ENCODE measurements around the gene RPS6KA6. TPM values are rescaled to one million over a fixed set of nuclear protein-coding genes. Genes with fewer than 3 reads are reported as not detected.

The RPS6KA6 gene
- polyA plus RNA-seq, 1 experiment: 3.3 TPM

DNA sequence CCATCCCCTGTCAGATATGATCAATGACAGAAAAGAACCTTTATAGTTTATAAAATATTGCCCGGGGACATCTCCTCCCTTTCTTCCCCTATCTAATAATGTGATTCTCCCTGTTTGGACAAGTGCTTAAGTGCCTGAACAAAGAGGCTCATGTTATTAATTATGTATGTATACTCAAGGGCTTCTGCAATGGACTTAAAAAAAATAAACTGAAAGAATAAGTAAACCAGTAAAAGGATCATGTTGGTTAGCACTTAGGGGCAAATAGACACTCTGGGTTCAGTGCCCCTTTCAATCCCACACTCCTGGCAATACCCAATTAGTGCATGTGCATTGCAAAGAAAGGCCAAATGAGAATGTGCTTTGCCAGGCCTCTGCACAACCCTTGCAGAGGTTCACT, 30.7 kb upstream of the RPS6KA6 start:
- CTCF ChIA-PET: no interaction called here
- Histone ChIP-seq H3K27ac (ENCODE audit: low read depth, low read length) (no peak overlapping the region), H3K9me3 (ENCODE audit: control insufficient read depth, insufficient read depth, low read length) (no peaks in the 10 kb centered on the region), H3K4me3 (ENCODE audit: low read depth, low read length) (no peak overlapping the region), H3K27me3 (ENCODE audit: control insufficient read depth, insufficient read depth, low read length) (no peaks in the 10 kb centered on the region)
- POLR2A ChIA-PET: no interaction called here
- no peak for TF ChIP-seq CTCF (IDR thresholded peaks at IDR 0.05; ENCODE audit: low read depth, low read length)
- DNase-seq (ENCODE audit: low read depth, low spot score): no peak

GRCh38 chrX:84216881-84217280, 28.9 kb upstream of the RPS6KA6 start:
- no peak for TF ChIP-seq CTCF (IDR thresholded peaks at IDR 0.05; ENCODE audit: low read depth, low read length)
- no peak overlapping the region for H3K4me3 ChIP-seq (ENCODE audit: low read depth, low read length)
- ChIA-PET CTCF (interaction anchor here (1.2 kb wide), 1 partner anchor 17 kb away, joined by 3 read pairs; no protein-coding TSS in a partner anchor), POLR2A (no interaction called here)
- no peak overlapping the region for H3K27ac ChIP-seq (ENCODE audit: low read depth, low read length)
- no peaks in the 10 kb centered on the region for H3K27me3 ChIP-seq (ENCODE audit: control insufficient read depth, insufficient read depth, low read length)
- no peak for DNase-seq (ENCODE audit: low read depth, low spot score)
- no peaks in the 10 kb centered on the region for H3K9me3 ChIP-seq (ENCODE audit: control insufficient read depth, insufficient read depth, low read length)

- no peaks in the 10 kb centered on the region for H3K9me3 ChIP-seq (ENCODE audit: control insufficient read depth, insufficient read depth, low read length)
- TF ChIP-seq CTCF (IDR thresholded peaks at IDR 0.05; ENCODE audit: low read depth, low read length): no peak
- no peak overlapping the region for H3K27ac ChIP-seq (ENCODE audit: low read depth, low read length)
- no peak overlapping the region for H3K4me3 ChIP-seq (ENCODE audit: low read depth, low read length)
- H3K27me3 ChIP-seq (ENCODE audit: control insufficient read depth, insufficient read depth, low read length): no peaks in the 10 kb centered on the region
- ChIA-PET POLR2A (no interaction called here), CTCF (no interaction called here)
- no peak for DNase-seq (ENCODE audit: low read depth, low spot score)
Observed at GRCh38 chrX:84216406-84216805, 28.4 kb upstream of the RPS6KA6 start.

DNA sequence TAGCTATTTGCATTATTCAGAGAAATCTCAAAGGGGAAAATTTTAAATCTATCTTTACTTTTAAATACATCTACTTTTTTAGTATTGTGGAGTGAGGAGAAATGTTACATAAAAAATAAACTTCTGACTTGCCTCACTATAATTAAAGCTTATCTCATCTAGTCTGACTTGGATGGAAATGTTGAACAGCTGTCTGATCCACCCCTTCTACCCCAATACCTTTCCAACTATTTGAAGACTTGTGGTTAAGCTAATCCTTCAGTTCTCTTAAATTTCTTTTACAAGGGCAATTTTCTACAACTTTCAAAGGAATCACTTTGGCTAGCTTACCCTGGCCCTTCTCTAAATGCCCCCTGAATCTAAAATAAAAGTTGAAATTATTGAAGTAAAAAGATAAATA, 17.3 kb upstream of the RPS6KA6 start:
- ChIA-PET POLR2A (no interaction called here), CTCF (interaction anchor here (1.4 kb wide), 1 partner anchor 159 kb away, joined by 3 read pairs; no protein-coding TSS in a partner anchor)
- no peaks in the 10 kb centered on the region for H3K27me3 ChIP-seq (ENCODE audit: control insufficient read depth, insufficient read depth, low read length)
- no peak overlapping the region for H3K4me3 ChIP-seq (ENCODE audit: low read depth, low read length)
- no peak overlapping the region for H3K27ac ChIP-seq (ENCODE audit: low read depth, low read length)
- no peaks in the 10 kb centered on the region for H3K9me3 ChIP-seq (ENCODE audit: control insufficient read depth, insufficient read depth, low read length)
- TF ChIP-seq CTCF (IDR thresholded peaks at IDR 0.05; ENCODE audit: low read depth, low read length): no peak
- DNase-seq (ENCODE audit: low read depth, low spot score): no peak

- TF ChIP-seq CTCF (IDR thresholded peaks at IDR 0.05; ENCODE audit: low read depth, low read length): no peak
- ChIA-PET CTCF (no interaction called here), POLR2A (no interaction called here)
- DNase-seq (ENCODE audit: low read depth, low spot score): no peak
- no peak overlapping the region for H3K4me3 ChIP-seq (ENCODE audit: low read depth, low read length)
- H3K27ac ChIP-seq (ENCODE audit: low read depth, low read length): no peak overlapping the region
- H3K27me3 ChIP-seq (ENCODE audit: control insufficient read depth, insufficient read depth, low read length): no peaks in the 10 kb centered on the region
- H3K9me3 ChIP-seq (ENCODE audit: control insufficient read depth, insufficient read depth, low read length): no peaks in the 10 kb centered on the region
Observed at GRCh38 chrX:84199688-84200087, 11.7 kb upstream of the RPS6KA6 start.
